Caco-2 (cell line): ENCODE measurements around the gene COLEC11. TPM values are rescaled to one million over a fixed set of nuclear protein-coding genes. Genes with fewer than 3 reads are reported as not detected.

Experiments used
- BruUV-seq: library from RNA; stranded (reverse); fragments of 400-500 nt; replicated peaks from 2 replicates; lab custom pipeline; 2021; lab: Mats Ljungman, UMichigan
- CTCF ChIA-PET: fragments of 300-600 bp; sonication (Branson Sonifier 250); formaldehyde crosslinking; loops from one replicate; lab custom pipeline; 2022; ENCODE audit warnings: antibody characterized with exemption; lab: Charles Lee
- POLR2A ChIA-PET: fragments of 300-600 bp; sonication (Branson Sonifier 250); formaldehyde crosslinking; loops from one replicate; lab custom pipeline; 2022; ENCODE audit warnings: antibody characterized with exemption; lab: Charles Lee
- DNase-seq, 2 experiments: peaks; one replicate each; pipeline versions ENCODE4 v3.0.0 to v3.0.0-alpha.2; 2020 to 2022
- H3K27me3 ChIP-seq: replicated peaks from 2 replicates; pipeline ENCODE4 v1.6.0; 2011; ENCODE audit warnings: low read length; ENCODE audit not compliant: control insufficient read depth, insufficient read depth
- H3K36me3 ChIP-seq: 2 replicates; pipeline ENCODE4 v1.5.1; 2011; ENCODE audit warnings: low read length; ENCODE audit not compliant: control insufficient read depth, insufficient read depth
- H3K4me1 ChIP-seq: fragments of 250-450 bp; sonication (Bioruptor Pico); 2 replicates; pipeline ENCODE4 v1.5.1; 2020; ENCODE audit warnings: mild to moderate bottlenecking
- H3K4me3 ChIP-seq: 2 replicates; pipeline ENCODE4 v1.5.1; 2011; ENCODE audit warnings: low read depth, mild to moderate bottlenecking, control low read depth, low read length
- H3K9me3 ChIP-seq: fragments of 250-450 bp; sonication (Bioruptor Pico); 2 replicates; pipeline ENCODE4 v1.5.1; 2020; ENCODE audit warnings: mild to moderate bottlenecking, moderate library complexity
- H3K27ac Mint-ChIP-seq: one replicate; pipeline ENCODE4 v1.8.0; 2022; ENCODE audit warnings: mixed read lengths; ENCODE audit not compliant: unreplicated experiment
- H3K27me3 Mint-ChIP-seq: one replicate; pipeline ENCODE4 v1.8.0; 2022; ENCODE audit warnings: mixed read lengths; ENCODE audit not compliant: insufficient read depth, unreplicated experiment
- H3K36me3 Mint-ChIP-seq: one replicate; pipeline ENCODE4 v1.8.0; 2022; ENCODE audit warnings: mild to moderate bottlenecking, mixed read lengths; ENCODE audit not compliant: insufficient read depth, unreplicated experiment
- H3K4me1 Mint-ChIP-seq: one replicate; pipeline ENCODE4 v1.8.0; 2022; ENCODE audit warnings: low read depth, mixed read lengths; ENCODE audit not compliant: unreplicated experiment
- H3K4me3 Mint-ChIP-seq: one replicate; pipeline ENCODE4 v1.8.0; 2022; ENCODE audit warnings: mild to moderate bottlenecking, moderate library complexity, mixed read lengths; ENCODE audit not compliant: unreplicated experiment
- H3K9me3 Mint-ChIP-seq: one replicate; pipeline ENCODE4 v1.8.0; 2022; ENCODE audit warnings: mixed read lengths; ENCODE audit not compliant: unreplicated experiment
- CTCF ChIP-seq, 2 experiments: fragments of 200-600 bp in 1 of 2; IDR thresholded peaks; 1 replicate in 1 of 2; 2 replicates in 1 of 2; pipeline versions ENCODE4 v1.5.1 to v1.8.0; 2011 to 2022; ENCODE audit warnings: antibody characterized with exemption in 1 of 2, control low read depth in 1 of 2, inconsistent platforms in 1 of 2, low read depth in 1 of 2, low read length in 1 of 2, mild to moderate bottlenecking in 1 of 2, moderate library complexity in 1 of 2; ENCODE audit not compliant: insufficient read depth in 1 of 2, severe bottlenecking in 1 of 2, unreplicated experiment in 1 of 2
- intact Hi-C: fragments of 100-400 bp; cut with micrococcal nuclease; formaldehyde crosslinking; loops from one replicate; pipeline ENCODE4 v1.10.0; 2022; ENCODE audit not compliant: unreplicated experiment
- total RNA-seq: library from RNA; stranded (reverse); gene quantifications from 2 replicates; pipeline ENCODE4 v1.2.3, GENCODE V29; 2022

Gene COLEC11
- total RNA-seq, 1 experiment from 2014 or later = not detected

- H3K9me3 Mint-ChIP-seq = no peaks in the 10 kb centered on the region
- intact Hi-C loops = no loop called here
- no TSS peak for BruUV-seq
- DNase-seq = no peak
- H3K4me1 Mint-ChIP-seq = peaks cover under 1% of the 10 kb centered on the region
- no peaks in the 10 kb centered on the region for H3K27me3 ChIP-seq
- H3K9me3 ChIP-seq = no peaks in the 10 kb centered on the region
- no peak for TF ChIP-seq CTCF (IDR thresholded peaks at IDR 0.05; ENCODE audit: insufficient read depth in 1 of 2, low read depth in 1 of 2, low read length in 1 of 2, severe bottlenecking in 1 of 2, unreplicated experiment in 1 of 2)
- H3K4me1 ChIP-seq = peaks cover 14% of the 10 kb centered on the region
- no peak overlapping the region for H3K27ac Mint-ChIP-seq
- H3K4me3 Mint-ChIP-seq = no peak overlapping the region
- H3K4me3 ChIP-seq = no peak overlapping the region
- ChIA-PET POLR2A (no interaction called here), CTCF (no interaction called here)
- peaks cover 68% of the 10 kb centered on the region for H3K36me3 Mint-ChIP-seq
- H3K27me3 Mint-ChIP-seq = no peaks in the 10 kb centered on the region
- H3K36me3 ChIP-seq = peaks cover 5% of the 10 kb centered on the region
These were observed 10.2 kb upstream of the COLEC11 start for GRCh38 chr2:3584608-3585260.

DNA sequence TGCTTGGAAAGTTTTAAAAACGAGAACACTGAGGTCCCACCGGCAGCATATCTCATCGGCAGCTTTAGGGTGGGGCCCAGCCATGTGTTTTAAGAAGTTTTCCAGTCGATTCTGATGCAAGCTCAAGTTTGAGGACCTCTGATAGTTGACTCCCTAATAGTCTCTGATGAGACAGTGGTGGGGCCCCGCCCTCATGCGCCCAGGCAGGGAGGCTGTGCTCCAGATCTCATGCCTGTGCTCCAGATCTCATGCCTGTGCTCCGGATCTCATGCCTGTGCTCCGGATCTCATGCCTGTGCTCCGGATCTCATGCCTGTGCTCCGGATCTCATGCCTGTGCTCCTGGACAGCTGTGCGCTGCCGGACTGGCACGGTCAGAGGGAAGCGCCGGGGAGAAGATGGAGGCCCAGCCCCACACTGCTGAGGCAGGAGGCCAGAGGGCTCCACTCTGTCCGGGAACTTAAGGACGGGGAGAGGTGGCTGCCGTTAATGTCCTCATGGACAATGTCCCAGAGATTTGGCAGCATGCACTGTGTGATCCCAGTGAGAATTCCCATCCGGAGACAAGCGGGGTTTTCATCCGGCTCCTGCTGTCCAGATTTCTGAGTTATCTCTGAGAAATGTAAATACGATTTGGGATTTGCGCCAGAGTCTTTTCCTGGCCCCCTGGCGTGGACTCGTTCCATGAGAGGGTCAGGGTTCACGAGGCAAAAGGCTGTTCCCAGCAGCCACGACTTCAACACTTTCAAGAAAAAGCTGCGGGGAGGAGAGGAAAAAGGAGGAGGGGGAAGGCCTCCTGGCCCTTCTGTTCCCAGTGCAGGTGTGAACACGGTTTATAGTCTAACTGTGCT, 9.4 kb upstream of the COLEC11 start:
- intact Hi-C loops = no loop called here
- Mint-ChIP-seq H3K27me3 (no peaks in the 10 kb centered on the region), H3K27ac (no peak overlapping the region), H3K4me3 (no peak overlapping the region), H3K4me1 (no peaks in the 10 kb centered on the region), H3K9me3 (no peaks in the 10 kb centered on the region), H3K36me3 (peaks cover 61% of the 10 kb centered on the region)
- Histone ChIP-seq H3K27me3 (no peaks in the 10 kb centered on the region), H3K4me3 (no peak overlapping the region), H3K4me1 (peaks cover 14% of the 10 kb centered on the region), H3K36me3 (peaks cover 4% of the 10 kb centered on the region), H3K9me3 (no peaks in the 10 kb centered on the region)
- POLR2A ChIA-PET = no interaction called here
- no peak for TF ChIP-seq CTCF (IDR thresholded peaks at IDR 0.05; ENCODE audit: insufficient read depth in 1 of 2, low read depth in 1 of 2, low read length in 1 of 2, severe bottlenecking in 1 of 2, unreplicated experiment in 1 of 2)
- BruUV-seq = no TSS peak
- DNase-seq = peak in 1 of 2 experiments; percentile 30
- CTCF ChIA-PET = no interaction called here

GRCh38 chr2:3586220-3586619, 8.7 kb upstream of the COLEC11 start:
- CTCF ChIA-PET = no interaction called here
- no peak overlapping the region for H3K27ac Mint-ChIP-seq
- DNase-seq = no peak
- POLR2A ChIA-PET = no interaction called here
- peaks cover 3% of the 10 kb centered on the region; the same call in 1 of the 2 replicates for H3K36me3 ChIP-seq
- BruUV-seq = no TSS peak
- no peaks in the 10 kb centered on the region for H3K9me3 ChIP-seq
- peaks cover 54% of the 10 kb centered on the region for H3K36me3 Mint-ChIP-seq
- peaks cover 14% of the 10 kb centered on the region for H3K4me1 ChIP-seq
- H3K27me3 ChIP-seq = no peaks in the 10 kb centered on the region
- intact Hi-C loops = no loop called here
- no peak overlapping the region for H3K4me3 Mint-ChIP-seq
- no peaks in the 10 kb centered on the region for H3K27me3 Mint-ChIP-seq
- no peak overlapping the region for H3K4me3 ChIP-seq
- H3K9me3 Mint-ChIP-seq = no peaks in the 10 kb centered on the region
- no peak for TF ChIP-seq CTCF (IDR thresholded peaks at IDR 0.05; ENCODE audit: insufficient read depth in 1 of 2, low read depth in 1 of 2, low read length in 1 of 2, severe bottlenecking in 1 of 2, unreplicated experiment in 1 of 2)
- no peaks in the 10 kb centered on the region for H3K4me1 Mint-ChIP-seq
